Motor neuron (in vitro differentiated cells): Measurements from ENCODE around the gene DLGAP4. TPM values are rescaled to one million over a fixed set of nuclear protein-coding genes. Genes with fewer than 3 reads are reported as not detected.
A peak's percentile ranks its signal among the peaks of the same experiment; 100 is the strongest.
"Not testable (repeated sequence)": the region's sequence is repeated elsewhere in the genome, so short reads cannot be mapped to it uniquely, and the experiment has no call there.

ENCODE experiments used
- ATAC-seq, 8 experiments: fragments of 200-7000 bp; cut with Tn5 transposase; replicated peaks in 6 of 8; 2 replicates each; pipeline ENCODE4 v1.8.0; 2021; ENCODE audit warnings: mild to moderate bottlenecking in 8 of 8, moderate library complexity in 8 of 8
- H3K27ac ChIP-seq, 2 donors: fragments of 250-450 bp; sonication (Bioruptor Pico); 2 replicates each; pipeline ENCODE4 v1.9.0; 2021; ENCODE audit warnings: antibody characterized with exemption in 2 of 2, mild to moderate bottlenecking in 2 of 2, moderate library complexity in 1 of 2
- H3K4me1 ChIP-seq, 2 donors: fragments of 250-450 bp; sonication (Bioruptor Pico); replicated peaks in 1 of 2; 2 replicates each; pipeline ENCODE4 v1.6.1; 2021; ENCODE audit warnings: antibody characterized with exemption in 2 of 2, mild to moderate bottlenecking in 2 of 2, moderate library complexity in 1 of 2
- H3K4me3 ChIP-seq, 5 donors: fragments of 250-450 bp; sonication (Bioruptor Pico); 2 replicates each; pipeline ENCODE4 v1.9.0; 2021; ENCODE audit warnings: antibody characterized with exemption in 5 of 5, mild to moderate bottlenecking in 5 of 5, moderate library complexity in 4 of 5
- WGBS, 10 experiments: fragments of 450-650 bp; shearing (Covaris generic); methylation state at CpG; one replicate each; pipeline ENCODE4 v1.0.0; 2022; 5-methylcytosine and 5-hydroxymethylcytosine counted together
- in situ Hi-C, 9 experiments: fragments of 400-800 bp; cut with MboI; loops; one replicate each; pipeline ENCODE4 v1.15.0; 2021; ENCODE audit warnings: low sequenced_read_pairs in 9 of 9, low pct_unique_long_range_greater_than_20kb in 2 of 9; ENCODE audit not compliant: unreplicated experiment in 9 of 9
- total RNA-seq, 8 experiments: library from RNA; unstranded; fragments of 300-600 nt; gene quantifications; 2 replicates each; pipeline versions ENCODE4 v1.2.3 to v1.2.4, GENCODE V29; 2022

DLGAP4 gene
- total RNA-seq, 8 experiments from 2014 or later: 13.3 to 51.8 (median 40.0) TPM

- 8 to 78% (median 68%) methylated on average over 2 to 13 of the region's 22 CpGs; no CpG with 5 or more reads in 1 of the 10 experiments for WGBS, 10 experiments
These were observed 71.5 kb downstream of the DLGAP4 start for GRCh38 chr20:36377348-36378326.

GRCh38 chr20:36378686-36379085, 72.5 kb downstream of the DLGAP4 start:
- Histone ChIP-seq H3K4me1 (no peaks in the 10 kb centered on the region), H3K4me3 (no peak overlapping the region), H3K27ac (no peak overlapping the region)
- ATAC-seq: no peak
- 46 to 80% (median 65%) methylated on average over 2 to 6 of the region's 9 CpGs; no CpG with 5 or more reads in 4 of the 10 experiments for WGBS, 10 experiments
- in situ Hi-C loops: no loop called here

More at GRCh38 chr20:36377348-36378326, 71.5 kb downstream of the DLGAP4 start:
- Histone ChIP-seq H3K4me3 (no peak overlapping the region), H3K27ac (no peak overlapping the region), H3K4me1 (no peaks in the 10 kb centered on the region)
- peak in 1 of 8 experiments; percentile 37 for ATAC-seq
- in situ Hi-C loops: no loop called here

- ATAC-seq, in situ Hi-C loops, H3K4me1 ChIP-seq, H3K27ac ChIP-seq, H3K4me3 ChIP-seq: not testable (repeated sequence)
- WGBS, 10 experiments: 50 to 100% (median 89%) methylated on average over 1 of the region's 1 CpG; no CpG with 5 or more reads in 6 of the 10 experiments
These were observed 73.8 kb downstream of the DLGAP4 start for GRCh38 chr20:36379914-36380313.

- 0 to 9% (median 6%) methylated on average over 3 to 6 of the region's 6 CpGs; no CpG with 5 or more reads in 4 of the 10 experiments for WGBS, 10 experiments
- in situ Hi-C loops: no loop called here
- H3K4me3 ChIP-seq: no peak overlapping the region
- ATAC-seq: peak in 4 of 8 experiments; percentile 27 to 90 (median 80)
- no peaks in the 10 kb centered on the region for H3K4me1 ChIP-seq
- no peak overlapping the region for H3K27ac ChIP-seq
These were observed 78.0 kb downstream of the DLGAP4 start for GRCh38 chr20:36384022-36384619.

GRCh38 chr20:36385503-36385902, 79.4 kb downstream of the DLGAP4 start:
- WGBS, 10 experiments: 0 to 65% (median 56%) methylated on average over 1 to 3 of the region's 3 CpGs; no CpG with 5 or more reads in 4 of the 10 experiments
- Histone ChIP-seq H3K4me1 (peaks cover 0 to 2% of the 10 kb centered on the region in 2 donors), H3K4me3 (no peak overlapping the region), H3K27ac (no peak overlapping the region)
- in situ Hi-C loops: no loop called here
- ATAC-seq: no peak

GRCh38 chr20:36386236-36386635, 80.1 kb downstream of the DLGAP4 start:
- Histone ChIP-seq H3K4me3 (no peak overlapping the region), H3K27ac (no peak overlapping the region), H3K4me1 (peaks cover 7 to 9% of the 10 kb centered on the region in 2 donors)
- in situ Hi-C loops: no loop called here
- ATAC-seq: no peak

GRCh38 chr20:36390269-36390668, 84.1 kb downstream of the DLGAP4 start:
- no peak for ATAC-seq
- H3K4me1 ChIP-seq: peaks cover 8 to 29% of the 10 kb centered on the region in 2 donors
- WGBS, 10 experiments: 40 to 100% (median 82%) methylated on average over 1 to 2 of the region's 2 CpGs; no CpG with 5 or more reads in 6 of the 10 experiments
- in situ Hi-C loops: no loop called here
- H3K27ac ChIP-seq: no peak overlapping the region
- no peak overlapping the region for H3K4me3 ChIP-seq

- H3K4me1 ChIP-seq: peaks cover 8 to 29% of the 10 kb centered on the region in 2 donors
- H3K4me3 ChIP-seq: no peak overlapping the region
- in situ Hi-C loops: no loop called here
- WGBS, 10 experiments: 0 to 44% (median 24%) methylated on average over 1 to 3 of the region's 6 CpGs; no CpG with 5 or more reads in 4 of the 10 experiments
- ATAC-seq: peak in 7 of 8 experiments; percentile 13 to 53 (median 19)
- peak overlapping the region; percentile 44 to 72 for H3K27ac ChIP-seq
These were observed 84.7 kb downstream of the DLGAP4 start for GRCh38 chr20:36390719-36391415.

GRCh38 chr20:36391456-36391855, 85.3 kb downstream of the DLGAP4 start:
- peaks cover 8 to 29% of the 10 kb centered on the region in 2 donors for H3K4me1 ChIP-seq
- H3K27ac ChIP-seq: peak overlapping the region; percentile 44 to 72
- peak in 7 of 8 experiments; percentile 55 to 92 (median 82) for ATAC-seq
- H3K4me3 ChIP-seq: no peak overlapping the region
- 18% methylated on average over 2 of the region's 5 CpGs; no CpG with 5 or more reads in 9 of the 10 experiments for WGBS, 10 experiments
- in situ Hi-C loops: no loop called here

GRCh38 chr20:36391955-36392354, 85.8 kb downstream of the DLGAP4 start:
- H3K27ac ChIP-seq: peak overlapping the region in 1 of 2 donors; percentile 11
- no peak overlapping the region for H3K4me3 ChIP-seq
- ATAC-seq: peak in 3 of 8 experiments; percentile 1 to 7 (median 4)
- in situ Hi-C loops: no loop called here
- WGBS, 10 experiments: 10 to 70% (median 40%) methylated on average over 1 to 3 of the region's 5 CpGs; no CpG with 5 or more reads in 5 of the 10 experiments
- H3K4me1 ChIP-seq: peaks cover 8 to 29% of the 10 kb centered on the region in 2 donors

- Histone ChIP-seq H3K4me3 (no peak overlapping the region), H3K4me1 (peaks cover 8 to 29% of the 10 kb centered on the region in 2 donors), H3K27ac (no peak overlapping the region)
- WGBS, 10 experiments: 80 to 100% (median 100%) methylated on average over 1 of the region's 3 CpGs; no CpG with 5 or more reads in 7 of the 10 experiments
- no peak for ATAC-seq
- in situ Hi-C loops: no loop called here
These were observed 86.8 kb downstream of the DLGAP4 start for GRCh38 chr20:36392989-36393388.

- in situ Hi-C loops: no loop called here
- 60 to 80% (median 65%) methylated on average over 1 to 4 of the region's 20 CpGs; no CpG with 5 or more reads in 7 of the 10 experiments for WGBS, 10 experiments
- peak in 6 of 8 experiments; percentile 51 to 80 (median 76) for ATAC-seq
- H3K4me3 ChIP-seq: no peak overlapping the region
- peak overlapping the region in 1 of 2 donors; percentile 66 for H3K27ac ChIP-seq
- H3K4me1 ChIP-seq: peaks cover 8 to 29% of the 10 kb centered on the region in 2 donors
These were observed 88.3 kb downstream of the DLGAP4 start for GRCh38 chr20:36394340-36394965.
